ENCODE measurements around the gene CABS1.

DNA sequence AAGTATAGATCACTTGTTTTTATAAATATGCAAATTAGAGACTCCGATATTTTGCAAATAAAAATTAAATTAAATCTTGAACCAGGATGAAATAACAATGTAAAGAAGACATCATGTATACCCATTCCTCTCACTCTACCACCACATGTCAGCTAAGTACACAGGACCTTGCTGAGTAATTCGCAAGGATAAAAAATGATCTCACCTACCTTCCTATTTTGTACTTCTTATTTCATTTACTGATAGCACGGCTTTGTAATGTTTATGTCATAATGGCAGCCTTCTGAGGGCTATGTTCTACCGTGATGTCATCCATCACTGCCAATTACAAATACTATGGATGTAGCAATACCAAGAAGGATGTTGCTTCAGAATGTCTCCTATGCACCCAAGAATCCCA is 37.2 kb downstream of the CABS1 start:
- TF ChIP-seq CTCF (IDR thresholded peaks at IDR 0.05; ENCODE audit: low read depth, low read length) (no peak), MYC (IDR thresholded peaks at IDR 0.05; ENCODE audit: low read depth, low read length) (no peak), POLR2A (IDR thresholded peaks at IDR 0.05; ENCODE audit: extremely low read depth, insufficient read length) (no peak)
- TF ChIP-seq, protein P1, sequence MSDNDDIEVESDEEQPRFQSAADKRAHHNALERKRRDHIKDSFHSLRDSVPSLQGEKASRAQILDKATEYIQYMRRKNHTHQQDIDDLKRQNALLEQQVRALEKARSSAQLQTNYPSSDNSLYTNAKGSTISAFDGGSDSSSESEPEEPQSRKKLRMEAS (IDR thresholded peaks at IDR 0.05; ENCODE audit: low read depth, low read length): no peak
